HEK293 (cell line): Measurements from ENCODE around the gene C10orf67.
"Not testable (repeated sequence)": the region's sequence is repeated elsewhere in the genome, so short reads cannot be mapped to it uniquely, and the experiment has no call there.

ENCODE experiments used
- ATF2 ChIP-seq: fragments of 450-650 bp; formaldehyde crosslinking; IDR thresholded peaks from 2 replicates; pipeline ENCODE4 v1.5.1; 2016; ENCODE audit warnings: missing biosample characterization, missing genetic modification characterization, low read depth
- BCL11B ChIP-seq: fragments of 450-650 bp; formaldehyde crosslinking; IDR thresholded peaks from 2 replicates; pipeline ENCODE4 v1.5.1; 2016; ENCODE audit warnings: low read depth, missing biosample characterization, missing genetic modification characterization
- CTCF ChIP-seq: fragments of 450-650 bp; formaldehyde crosslinking; IDR thresholded peaks from 2 replicates; pipeline ENCODE4 v1.5.1; 2016; ENCODE audit warnings: missing biosample characterization, missing genetic modification characterization
- ELK4 ChIP-seq: IDR thresholded peaks from 2 replicates; pipeline ENCODE4 v1.6.1; 2011; ENCODE audit warnings: mild to moderate bottlenecking, low read depth, low read length, borderline replicate concordance
- PATZ1 ChIP-seq: fragments of 450-650 bp; formaldehyde crosslinking; IDR thresholded peaks from 2 replicates; pipeline ENCODE4 v1.5.1; 2016; ENCODE audit warnings: missing biosample characterization, missing genetic modification characterization
- PBX3 ChIP-seq: sonication (generic); formaldehyde crosslinking; IDR thresholded peaks from 2 replicates; pipeline ENCODE4 v1.8.1; 2022; ENCODE audit warnings: mild to moderate bottlenecking, moderate library complexity, missing genetic modification reagents
- PRDM10 ChIP-seq: fragments of 450-650 bp; formaldehyde crosslinking; IDR thresholded peaks from 2 replicates; pipeline ENCODE4 v1.5.1; 2016; ENCODE audit warnings: missing biosample characterization, missing genetic modification characterization
- REST ChIP-seq: fragments of 450-650 bp; formaldehyde crosslinking; IDR thresholded peaks from 2 replicates; pipeline ENCODE4 v1.5.1; 2016; ENCODE audit warnings: missing biosample characterization, missing genetic modification characterization
- ZBTB11 ChIP-seq: fragments of 450-650 bp; formaldehyde crosslinking; conservative IDR thresholded peaks from 2 replicates; pipeline ENCODE4 v1.5.1; 2016; ENCODE audit warnings: low read depth, missing biosample characterization, missing genetic modification characterization
- ZBTB21 ChIP-seq: fragments of 450-650 bp; formaldehyde crosslinking; IDR thresholded peaks from 2 replicates; pipeline ENCODE4 v1.5.1; 2017; ENCODE audit warnings: missing biosample characterization, missing genetic modification characterization
- ZNF174 ChIP-seq: fragments of 450-650 bp; formaldehyde crosslinking; IDR thresholded peaks from 2 replicates; pipeline ENCODE4 v1.5.0; 2017; ENCODE audit warnings: missing biosample characterization, mild to moderate bottlenecking, missing genetic modification characterization
- ZNF175 ChIP-seq: fragments of 450-650 bp; formaldehyde crosslinking; IDR thresholded peaks from 2 replicates; pipeline ENCODE4 v1.5.1; 2016; ENCODE audit warnings: missing biosample characterization, missing genetic modification characterization
- ZNF645 ChIP-seq: fragments of 450-650 bp; formaldehyde crosslinking; IDR thresholded peaks from 2 replicates; pipeline ENCODE4; 2016; ENCODE audit warnings: missing biosample characterization, missing genetic modification characterization

GRCh38 chr10:23299961-23300360 is 44.6 kb downstream of the C10orf67 start:
- not testable (repeated sequence) for TF ChIP-seq CTCF; ZNF645; ZBTB21; PRDM10 (tag by site-specific recombination); ZNF175 (tag by site-specific recombination); ELK4; ATF2 (tag by site-specific recombination); PBX3; PATZ1 (tag by site-specific recombination); ZNF174 (tag by site-specific recombination); BCL11B (tag by site-specific recombination); REST (tag by site-specific recombination); ZBTB11 (tag by site-specific recombination)
